Stimulated activated effector memory CD8-positive, alpha-beta T cell treated with anti-CD3 and anti-CD28 coated beads, Interleukin-12 subunit alpha, Interleukin-12 subunit beta, amount 100 ng/mL, for 72 hours (primary cell): Measurements from ENCODE around the gene ZNF428.
"Not testable (repeated sequence)": the region's sequence is repeated elsewhere in the genome, so short reads cannot be mapped to it uniquely, and the experiment has no call there.

ENCODE experiments used
- ATAC-seq: fragments of 150-1000 bp; cut with Tn5 transposase; 2 replicates; pipeline ENCODE4 v1.10.0; 2021
- DNase-seq, 2 donors: peaks; one replicate each; pipeline ENCODE4 v3.0.0; 2021 to 2022; ENCODE audit warnings: low spot score in 2 of 2
- H3K27ac Mint-ChIP-seq: one replicate; pipeline ENCODE4 v1.8.0; 2022; ENCODE audit warnings: mild to moderate bottlenecking, mixed read lengths
- H3K36me3 Mint-ChIP-seq: one replicate; pipeline ENCODE4 v1.8.0; 2022; ENCODE audit warnings: mild to moderate bottlenecking, mixed read lengths
- H3K4me1 Mint-ChIP-seq: one replicate; pipeline ENCODE4 v1.8.0; 2022; ENCODE audit warnings: mixed read lengths
- H3K4me3 Mint-ChIP-seq: one replicate; pipeline ENCODE4 v1.8.0; 2022; ENCODE audit warnings: mild to moderate bottlenecking, mixed read lengths
- H3K9me3 Mint-ChIP-seq: one replicate; pipeline ENCODE4 v1.8.0; 2022; ENCODE audit warnings: mixed read lengths

The ZNF428 gene

DNA sequence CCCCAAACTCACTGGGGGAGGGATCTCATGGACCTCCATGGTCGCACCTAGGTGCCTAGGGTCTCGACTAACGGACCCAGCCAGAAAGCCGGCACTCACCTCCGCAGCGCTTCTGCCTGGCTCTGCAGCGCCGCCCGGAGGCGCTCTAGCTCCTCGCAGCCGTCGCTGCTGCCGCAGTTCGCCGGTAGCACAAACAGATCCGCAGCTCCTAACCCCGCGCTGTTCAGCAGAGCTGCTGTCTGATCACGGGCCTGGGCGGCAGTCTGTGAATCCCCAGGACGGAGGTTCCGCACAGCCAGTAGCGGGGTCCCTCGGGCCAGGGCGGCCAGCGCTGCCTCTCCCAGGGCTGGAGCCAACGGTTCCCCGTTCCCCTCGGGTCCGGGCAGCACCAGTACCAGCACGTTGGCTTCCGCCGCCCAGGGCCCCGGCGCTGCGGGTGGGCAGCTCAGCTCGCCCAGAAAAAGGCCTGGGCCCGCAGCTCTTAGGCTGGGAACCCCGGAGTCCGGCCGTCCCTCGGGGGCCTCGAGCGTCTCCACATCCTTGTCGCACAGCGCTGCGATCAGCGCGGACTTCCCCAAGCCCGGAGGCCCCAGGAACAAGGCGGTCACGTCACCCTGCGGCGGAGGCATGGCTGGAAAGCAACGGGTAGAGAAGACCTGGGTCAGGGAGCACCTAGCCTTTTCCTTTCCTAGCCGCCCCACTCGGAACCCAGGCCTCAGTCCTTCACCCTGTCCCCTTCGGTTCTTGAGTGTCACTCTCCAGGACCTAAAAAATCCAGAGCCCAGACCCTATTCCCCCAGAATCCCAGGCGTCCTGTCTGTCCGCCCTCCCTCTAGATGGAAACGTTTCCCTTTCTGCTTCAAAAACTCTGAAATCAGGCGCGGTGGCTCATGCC, 24.5 kb downstream of the ZNF428 start:
- Mint-ChIP-seq H3K27ac (peak overlapping the region; percentile 100), H3K9me3 (no peaks in the 10 kb centered on the region), H3K4me1 (peaks cover 40% of the 10 kb centered on the region), H3K4me3 (peak overlapping the region; percentile 95), H3K36me3 (peaks cover 82% of the 10 kb centered on the region)
- DNase-seq (peak; percentile 67 to 82), ATAC-seq (peak; percentile 64)

DNA sequence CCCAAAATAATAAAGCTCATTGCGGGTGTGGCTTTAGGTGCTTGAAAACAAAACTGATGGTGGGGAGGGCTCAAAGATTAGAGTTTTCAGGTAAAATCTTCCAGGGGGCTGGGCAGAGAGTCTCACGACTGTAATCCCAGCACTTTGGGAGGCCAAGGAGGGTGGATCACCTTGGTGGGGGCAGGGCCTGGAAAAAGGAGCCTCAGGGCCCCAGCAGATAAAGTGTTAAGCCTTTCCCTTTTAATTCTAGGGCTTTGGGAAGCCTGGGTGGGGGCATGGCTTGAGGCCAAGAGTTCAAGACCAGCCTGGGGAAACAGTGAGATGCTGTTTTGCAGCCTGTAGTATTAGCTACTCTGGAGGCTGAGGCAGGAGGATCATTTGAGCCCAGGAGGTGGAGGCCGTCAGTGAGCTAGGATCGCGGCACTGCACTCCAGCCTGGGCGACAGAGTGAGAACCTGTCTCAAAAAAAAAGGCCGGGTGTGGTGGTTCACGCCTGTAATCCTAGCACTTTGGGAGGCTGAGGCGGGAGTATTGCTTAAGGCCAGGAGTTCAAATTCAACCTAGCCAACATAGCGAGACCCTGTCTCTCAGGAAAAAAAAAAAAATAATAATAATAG, 25.2 kb downstream of the ZNF428 start:
- Mint-ChIP-seq H3K4me1 (peaks cover 48% of the 10 kb centered on the region), H3K36me3 (peaks cover 74% of the 10 kb centered on the region), H3K9me3 (no peaks in the 10 kb centered on the region), H3K4me3 (peak overlapping the region; percentile 95), H3K27ac (peak overlapping the region; percentile 73)
- ATAC-seq (no peak), DNase-seq (no peak)

DNA sequence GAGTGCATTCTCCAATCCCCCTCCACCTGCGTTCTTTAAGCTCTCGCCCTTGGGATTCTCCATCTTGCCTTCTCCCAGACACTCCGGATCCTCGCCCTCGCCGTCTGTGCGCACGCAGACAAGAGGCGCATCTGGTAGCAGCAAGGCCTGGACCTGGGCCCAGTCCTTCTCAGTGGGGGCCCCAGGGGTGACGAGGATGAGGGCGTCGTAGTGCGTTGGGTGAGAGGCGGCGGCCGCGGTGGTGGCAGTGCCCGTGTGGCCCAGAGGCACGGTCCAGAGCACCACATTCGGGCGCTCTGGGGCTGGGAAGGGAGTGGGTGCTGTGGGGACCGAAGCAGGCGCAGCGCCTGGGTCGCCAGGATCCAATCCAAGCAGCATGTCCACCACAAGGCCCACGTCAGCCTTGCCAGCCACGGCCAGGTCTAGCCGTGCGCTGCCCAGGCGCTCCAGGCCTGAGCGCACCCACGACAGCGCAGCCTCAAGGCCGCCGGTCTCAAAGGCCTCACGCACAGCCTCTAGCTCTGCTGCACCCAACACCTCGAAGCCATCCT, 26.6 kb downstream of the ZNF428 start:
- H3K4me3 Mint-ChIP-seq, result peak overlapping the region; percentile 95

DNA sequence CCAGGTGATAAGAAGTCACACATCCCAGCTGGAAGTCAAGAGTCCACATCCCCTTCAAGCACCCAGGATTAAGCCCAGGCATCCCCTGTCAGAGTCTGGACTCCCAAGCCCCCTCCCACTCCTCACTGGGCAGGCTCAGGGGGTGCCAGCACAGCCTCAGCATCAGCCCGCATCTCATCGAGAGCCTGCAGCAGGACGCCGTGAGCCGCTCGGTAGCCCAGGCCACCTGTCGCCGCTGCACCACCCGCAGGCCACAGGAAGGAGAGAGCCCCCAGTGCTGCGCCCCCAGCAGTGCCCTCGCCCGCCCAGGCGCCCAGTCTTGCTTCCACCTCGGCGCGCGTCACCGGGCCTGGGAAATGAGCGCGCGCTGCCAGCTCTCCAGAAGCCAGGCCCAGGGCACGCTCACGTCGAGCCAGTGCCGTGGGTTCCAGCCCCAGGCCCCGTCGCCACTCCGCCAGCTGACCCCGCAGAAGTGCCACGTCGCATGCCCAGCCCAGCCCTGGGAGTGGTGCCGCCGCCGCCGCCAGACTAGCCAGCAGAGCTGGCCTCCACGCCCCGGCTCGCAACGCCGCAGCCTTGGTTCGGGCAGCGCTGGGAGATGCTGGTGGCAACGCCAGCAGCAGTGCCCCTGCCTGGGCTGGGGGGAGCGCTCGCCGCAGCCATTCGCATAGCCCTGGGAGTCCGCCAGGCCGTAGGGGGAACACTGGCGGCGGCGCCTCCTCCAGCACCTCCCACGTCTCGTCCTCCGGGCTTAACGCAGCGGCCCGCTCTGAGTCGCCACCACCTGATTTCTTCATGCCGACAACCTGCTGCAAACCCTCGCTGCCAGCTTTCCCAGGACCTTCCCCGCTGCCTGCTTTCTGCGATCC, 27.3 kb downstream of the ZNF428 start:
- H3K4me1 Mint-ChIP-seq, result peaks cover 29% of the 10 kb centered on the region
- ATAC-seq (no peak), DNase-seq (no peak)
- H3K9me3 Mint-ChIP-seq, result no peaks in the 10 kb centered on the region
- peaks cover 61% of the 10 kb centered on the region for H3K36me3 Mint-ChIP-seq
- no peak overlapping the region for H3K4me3 Mint-ChIP-seq
- no peak overlapping the region for H3K27ac Mint-ChIP-seq

More for the DNA sequence above, 26.6 kb downstream of the ZNF428 start:
- DNase-seq (no peak), ATAC-seq (no peak)
- H3K9me3 Mint-ChIP-seq, result no peaks in the 10 kb centered on the region
- H3K36me3 Mint-ChIP-seq, result peaks cover 66% of the 10 kb centered on the region
- peak overlapping the region; percentile 73 for H3K27ac Mint-ChIP-seq
- peaks cover 37% of the 10 kb centered on the region for H3K4me1 Mint-ChIP-seq

DNA sequence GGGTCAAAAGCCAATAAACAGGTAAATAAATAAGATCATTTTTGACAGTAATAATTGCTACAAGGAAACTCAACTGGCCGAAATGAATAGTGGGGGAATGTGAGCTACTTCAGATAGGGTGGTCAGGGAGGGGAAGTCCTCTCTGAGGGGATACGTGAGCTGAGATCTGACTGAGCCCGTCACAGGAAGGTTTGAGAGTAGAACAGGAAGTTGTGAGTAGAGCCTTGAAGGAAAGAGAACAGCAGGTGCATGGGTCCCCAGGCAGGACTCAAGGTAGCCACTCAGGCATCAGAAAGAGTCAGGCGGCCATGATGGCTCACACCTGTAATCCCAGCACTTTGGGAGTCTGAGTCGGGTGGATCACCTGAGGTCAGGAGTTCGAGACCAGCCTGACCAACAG, 29.8 kb downstream of the ZNF428 start:
- H3K4me3 Mint-ChIP-seq, result no peak overlapping the region
- peaks cover 30% of the 10 kb centered on the region for H3K4me1 Mint-ChIP-seq
- peak overlapping the region; percentile 60 for H3K27ac Mint-ChIP-seq
- H3K36me3 Mint-ChIP-seq, result peaks cover 47% of the 10 kb centered on the region
- no peaks in the 10 kb centered on the region for H3K9me3 Mint-ChIP-seq
- ATAC-seq, result peak; percentile 48
- DNase-seq, result no peak

DNA sequence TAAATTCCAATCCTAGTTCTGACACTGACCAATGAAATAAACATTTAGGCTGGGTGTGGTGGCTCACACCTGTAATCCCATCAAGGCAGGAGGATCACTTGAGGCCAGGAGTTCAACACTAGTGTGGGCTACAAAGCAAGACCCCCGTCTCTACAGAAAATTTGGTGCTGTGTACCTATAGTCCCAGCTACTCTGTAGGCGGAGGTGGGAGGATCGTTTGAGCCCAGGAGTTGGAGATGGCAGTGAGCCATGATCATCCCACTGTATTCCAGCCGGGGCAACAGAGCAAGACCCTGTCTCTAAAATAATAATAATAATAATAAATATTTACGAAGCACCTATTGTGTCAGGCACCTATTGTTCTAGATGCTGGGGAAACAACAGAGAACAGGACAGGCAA, 30.2 kb downstream of the ZNF428 start:
- no peak for ATAC-seq
- Mint-ChIP-seq H3K4me3 (no peak overlapping the region), H3K27ac (peak overlapping the region; percentile 60), H3K36me3 (peaks cover 44% of the 10 kb centered on the region), H3K4me1 (peaks cover 32% of the 10 kb centered on the region), H3K9me3 (no peaks in the 10 kb centered on the region)
- no peak for DNase-seq

DNA sequence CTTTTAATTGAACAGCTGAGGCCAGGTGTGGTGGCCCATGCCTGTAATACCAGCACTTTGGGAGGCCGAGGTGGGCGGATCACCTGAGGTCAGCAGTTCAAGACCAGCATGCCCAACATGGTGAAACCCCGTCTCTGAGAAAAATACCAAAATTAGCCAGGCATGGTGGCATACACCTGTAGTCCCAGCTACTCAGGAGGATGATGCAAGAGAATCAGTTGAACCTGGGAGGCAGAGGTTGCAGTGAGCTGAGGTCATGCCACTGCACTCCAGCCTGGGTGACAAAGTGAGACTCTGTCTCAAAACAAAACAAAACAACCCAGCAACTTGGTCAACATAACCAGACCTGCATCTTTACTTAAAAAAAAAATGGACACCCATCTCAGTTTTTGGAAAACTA, 32.4 kb downstream of the ZNF428 start:
- not testable (repeated sequence) for H3K27ac Mint-ChIP-seq, ATAC-seq, DNase-seq, H3K9me3 Mint-ChIP-seq, H3K4me3 Mint-ChIP-seq
- Mint-ChIP-seq H3K36me3 (peaks cover 26% of the 10 kb centered on the region), H3K4me1 (peaks cover 24% of the 10 kb centered on the region)

DNA sequence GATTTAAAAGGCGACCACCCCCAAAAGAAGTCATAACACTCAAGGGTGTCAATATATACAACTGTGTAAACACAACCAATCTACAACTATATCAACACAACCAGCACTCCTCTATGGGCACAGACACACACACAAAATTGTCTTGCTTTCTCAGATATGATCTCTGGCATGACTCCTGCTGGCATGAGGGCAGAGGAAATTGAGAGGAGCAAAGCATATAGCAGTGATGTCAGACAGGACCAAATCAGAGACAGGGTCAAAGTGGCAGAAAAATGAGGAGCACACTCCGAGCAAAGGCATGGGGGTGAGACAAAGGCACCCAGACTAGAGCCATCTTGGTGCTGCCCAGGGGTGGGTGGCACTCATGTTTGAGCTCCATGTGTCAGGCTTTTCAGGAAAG, 33.1 kb downstream of the ZNF428 start:
- DNase-seq (no peak), ATAC-seq (no peak)
- Mint-ChIP-seq H3K4me1 (peaks cover 24% of the 10 kb centered on the region), H3K4me3 (no peak overlapping the region), H3K27ac (peak overlapping the region; percentile 49), H3K36me3 (peaks cover 19% of the 10 kb centered on the region), H3K9me3 (no peaks in the 10 kb centered on the region)

DNA sequence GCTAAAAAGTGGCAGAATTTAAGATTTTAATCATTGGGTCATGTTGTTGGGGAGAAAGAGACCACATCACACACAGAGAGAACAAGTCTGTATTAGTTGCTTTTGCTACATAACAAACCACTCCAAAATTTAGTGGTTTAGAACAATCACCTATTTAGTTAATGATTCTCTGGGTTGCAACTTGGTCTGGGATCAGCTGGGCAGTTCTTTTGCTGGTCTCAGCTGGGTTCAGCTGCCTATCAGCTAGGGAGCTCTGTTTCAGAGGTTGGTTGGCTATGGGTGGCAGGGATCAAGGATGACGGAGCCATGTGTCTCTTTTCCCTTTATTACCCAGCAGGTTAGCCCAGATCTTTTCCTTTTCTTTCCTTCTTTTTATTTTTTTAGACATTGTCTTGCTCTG, 34.9 kb downstream of the ZNF428 start:
- no peaks in the 10 kb centered on the region for H3K9me3 Mint-ChIP-seq
- ATAC-seq (no peak), DNase-seq (no peak)
- peaks cover 7% of the 10 kb centered on the region for H3K36me3 Mint-ChIP-seq
- H3K27ac Mint-ChIP-seq, result peak overlapping the region; percentile 83
- no peak overlapping the region for H3K4me3 Mint-ChIP-seq
- H3K4me1 Mint-ChIP-seq, result peaks cover 28% of the 10 kb centered on the region

DNA sequence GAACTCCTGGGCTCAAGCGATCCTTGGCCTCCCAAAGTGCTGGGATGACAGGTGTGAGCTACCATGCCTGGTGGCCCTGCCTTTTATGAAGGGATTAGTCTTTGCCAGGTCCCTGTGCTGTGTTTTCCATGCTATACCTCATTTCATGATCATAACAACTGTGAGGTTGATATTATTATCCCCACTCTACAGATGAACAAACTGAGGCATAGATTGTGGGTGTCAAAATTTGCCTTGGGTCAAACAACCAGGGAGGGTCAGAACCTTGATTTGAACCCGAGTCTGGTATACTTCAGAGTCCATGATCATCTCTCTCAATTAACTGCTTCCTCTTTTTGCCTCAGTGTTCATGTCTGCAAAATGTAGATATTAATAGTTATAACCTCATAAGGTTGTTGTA, 36.9 kb downstream of the ZNF428 start:
- peaks cover 36% of the 10 kb centered on the region for H3K4me1 Mint-ChIP-seq
- ATAC-seq, result no peak
- no peak for DNase-seq
- no peaks in the 10 kb centered on the region for H3K9me3 Mint-ChIP-seq
- H3K36me3 Mint-ChIP-seq, result peaks cover 13% of the 10 kb centered on the region
- peak overlapping the region; percentile 75 for H3K4me3 Mint-ChIP-seq
- H3K27ac Mint-ChIP-seq, result peak overlapping the region; percentile 8

DNA sequence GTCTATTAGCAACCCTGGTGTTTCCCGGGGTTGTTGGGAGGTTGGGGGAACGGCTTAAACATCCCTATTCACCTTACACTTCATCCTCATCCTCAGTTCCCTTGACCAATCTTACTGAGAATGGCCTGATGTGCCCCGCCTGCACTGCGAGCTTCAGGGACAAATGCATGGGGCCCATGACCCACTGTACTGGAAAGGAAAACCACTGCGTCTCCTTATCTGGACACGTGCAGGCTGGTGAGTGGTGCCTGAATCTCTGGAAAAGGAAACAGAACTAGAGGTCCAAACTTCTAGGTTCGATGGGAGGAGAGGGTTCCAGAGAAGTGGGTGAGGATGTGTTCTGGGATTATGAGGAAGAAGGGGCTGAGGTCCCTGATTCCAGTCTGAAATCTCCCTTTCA, 38.0 kb downstream of the ZNF428 start:
- DNase-seq, result no peak
- peaks cover 13% of the 10 kb centered on the region for H3K36me3 Mint-ChIP-seq
- no peak for ATAC-seq
- H3K9me3 Mint-ChIP-seq, result no peaks in the 10 kb centered on the region
- H3K4me3 Mint-ChIP-seq, result peak overlapping the region; percentile 75
- peaks cover 43% of the 10 kb centered on the region for H3K4me1 Mint-ChIP-seq
- peak overlapping the region; percentile 8 for H3K27ac Mint-ChIP-seq

DNA sequence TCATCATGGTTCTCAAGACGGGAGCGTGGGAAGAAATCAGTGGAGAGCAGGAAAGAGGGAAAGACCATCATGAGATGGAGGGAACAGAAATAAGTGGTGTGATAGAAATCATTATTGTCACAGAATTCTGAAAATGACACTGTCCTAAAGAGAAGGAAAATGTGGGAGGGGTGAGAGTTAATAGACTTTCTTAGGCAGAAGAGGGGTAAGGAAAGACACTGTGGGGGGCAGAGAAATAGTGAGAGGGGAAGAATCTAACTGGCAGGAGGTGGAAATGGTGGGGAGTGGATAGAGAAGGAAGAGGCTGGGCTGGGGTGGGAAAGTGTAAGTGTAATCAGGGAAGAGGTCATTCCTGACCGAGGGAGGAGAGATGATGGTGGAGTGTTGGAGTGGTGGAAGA, 40.6 kb downstream of the ZNF428 start:
- ATAC-seq, result no peak
- Mint-ChIP-seq H3K27ac (peak overlapping the region; percentile 44), H3K9me3 (no peaks in the 10 kb centered on the region), H3K4me1 (peaks cover 48% of the 10 kb centered on the region), H3K36me3 (peaks cover 15% of the 10 kb centered on the region), H3K4me3 (peak overlapping the region; percentile 75)
- DNase-seq, result no peak

DNA sequence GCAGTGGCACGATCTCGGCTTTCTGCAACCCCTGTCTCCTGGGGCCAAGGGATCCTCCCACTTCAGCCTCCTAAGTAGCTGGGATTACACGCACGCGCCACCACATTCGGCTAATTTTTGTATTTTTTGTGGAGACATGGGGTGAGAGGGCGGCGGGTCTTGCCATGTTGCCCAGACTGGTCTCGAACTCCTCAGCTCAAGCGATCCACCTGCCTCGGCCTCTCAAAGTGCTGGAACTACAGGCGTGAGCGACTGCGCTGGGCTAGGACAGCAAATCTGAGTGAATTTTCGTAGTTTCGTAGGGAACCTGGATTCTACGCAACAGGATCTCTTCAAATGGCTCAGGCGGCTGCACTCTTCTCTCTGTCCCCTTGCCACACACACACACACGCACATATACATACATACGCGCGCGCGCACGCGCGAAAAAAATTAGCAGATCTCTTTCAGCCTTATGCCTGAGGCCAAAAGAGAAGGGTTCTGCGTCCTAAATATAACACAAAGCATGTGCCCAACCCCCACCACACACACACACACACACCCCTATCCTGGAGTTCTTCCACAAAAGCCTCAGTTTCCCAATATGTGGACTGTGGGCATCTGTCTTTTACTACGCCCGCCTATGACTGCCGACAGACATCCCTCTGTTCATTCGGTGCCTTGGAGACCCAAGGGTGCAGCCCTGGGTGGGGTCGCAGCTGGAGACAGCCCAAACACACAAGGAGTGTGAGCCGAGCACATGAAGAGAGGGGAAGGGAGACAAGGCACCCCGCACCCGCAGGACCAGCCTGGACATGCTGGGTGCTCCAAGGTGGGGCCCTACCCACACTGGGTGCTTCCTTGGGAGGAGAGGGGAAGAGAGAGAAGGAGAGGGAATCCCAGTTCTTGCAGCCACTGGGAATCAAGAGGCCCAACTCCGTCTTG, 43.2 kb downstream of the ZNF428 start:
- DNase-seq, result no peak

More for the DNA sequence above, 43.2 kb downstream of the ZNF428 start:
- Mint-ChIP-seq H3K4me3 (peak overlapping the region; percentile 99), H3K36me3 (peaks cover 15% of the 10 kb centered on the region), H3K9me3 (no peaks in the 10 kb centered on the region), H3K4me1 (peaks cover 58% of the 10 kb centered on the region), H3K27ac (peak overlapping the region; percentile 98)
- no peak for ATAC-seq
